Immature natural killer cell (primary cell): ENCODE results near the gene IGSF21. TPM values are rescaled to one million over a fixed set of nuclear protein-coding genes. Genes with fewer than 3 reads are reported as not detected.
"Not testable (repeated sequence)": the region's sequence is repeated elsewhere in the genome, so short reads cannot be mapped to it uniquely, and the experiment has no call there.

Experiments
- DNase-seq, 3 donors: peaks; one replicate each; pipeline ENCODE4 v3.0.0; 2022; ENCODE audit warnings: mixed read lengths in 1 of 3
- H3K27ac Mint-ChIP-seq, 6 donors: one replicate each; pipeline ENCODE4 v1.8.0; 2020; ENCODE audit warnings: mixed read lengths in 6 of 6, mild to moderate bottlenecking in 5 of 6, inconsistent platforms in 4 of 6, moderate library complexity in 3 of 6
- H3K27me3 Mint-ChIP-seq, 3 donors: one replicate each; pipeline ENCODE4 v1.8.0; 2020 to 2021; ENCODE audit warnings: low read depth in 3 of 3, mild to moderate bottlenecking in 3 of 3, mixed read lengths in 3 of 3, moderate library complexity in 3 of 3, inconsistent platforms in 1 of 3
- H3K36me3 Mint-ChIP-seq, 3 donors: one replicate each; pipeline ENCODE4 v1.8.0; 2020; ENCODE audit warnings: mixed read lengths in 3 of 3, inconsistent platforms in 2 of 3, mild to moderate bottlenecking in 2 of 3
- H3K4me1 Mint-ChIP-seq, 2 donors: one replicate each; pipeline ENCODE4 v1.8.0; 2020; ENCODE audit warnings: inconsistent platforms in 2 of 2, mild to moderate bottlenecking in 2 of 2, mixed read lengths in 2 of 2, moderate library complexity in 1 of 2
- H3K4me3 Mint-ChIP-seq, 5 donors: one replicate each; pipeline ENCODE4 v1.8.0; 2020; ENCODE audit warnings: mild to moderate bottlenecking in 5 of 5, mixed read lengths in 5 of 5, inconsistent platforms in 3 of 5, moderate library complexity in 3 of 5
- H3K9me3 Mint-ChIP-seq, 6 donors: one replicate each; pipeline ENCODE4 v1.8.0; 2020; ENCODE audit warnings: mild to moderate bottlenecking in 6 of 6, mixed read lengths in 6 of 6, inconsistent platforms in 4 of 6, moderate library complexity in 3 of 6
- polyA plus RNA-seq, 3 donors: library from polyadenylated mRNA; unstranded; fragments of 300-500 nt; fragmentation: Illumina TruSeq; gene quantifications; one replicate each; pipeline ENCODE4 v1.2.3, GENCODE V29; 2021

Gene IGSF21
- polyA plus RNA-seq, 3 donors from 2014 or later, result not detected

DNA sequence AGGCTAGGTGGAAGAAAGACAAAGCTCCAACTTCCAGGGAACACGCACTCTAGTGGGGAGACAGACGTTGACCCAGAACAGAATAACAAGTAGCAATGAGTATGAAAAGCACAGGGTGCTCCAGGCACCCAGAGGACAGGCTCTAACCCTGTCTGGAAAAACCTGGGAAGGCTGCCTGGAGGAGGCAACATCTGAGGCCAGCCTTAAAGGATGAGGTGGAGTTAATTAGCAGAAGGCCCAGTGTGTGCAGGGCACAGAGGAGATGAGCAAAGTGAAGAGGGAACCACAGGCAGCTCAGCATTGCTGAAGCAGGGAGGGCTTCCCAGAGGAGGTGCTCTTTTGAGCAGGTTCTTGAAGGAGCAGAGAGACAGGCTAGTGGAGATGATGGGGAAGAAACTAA is 246.4 kb downstream of the IGSF21 start:
- Mint-ChIP-seq H3K4me3 (no peak overlapping the region), H3K36me3 (no peaks in the 10 kb centered on the region), H3K27me3 (peaks cover 5 to 18% (median 7%) of the 10 kb centered on the region in 3 donors), H3K27ac (no peak overlapping the region), H3K4me1 (no peaks in the 10 kb centered on the region), H3K9me3 (peaks cover 0 to 2% (median 0%) of the 10 kb centered on the region in 6 donors)
- no peak for DNase-seq

DNA sequence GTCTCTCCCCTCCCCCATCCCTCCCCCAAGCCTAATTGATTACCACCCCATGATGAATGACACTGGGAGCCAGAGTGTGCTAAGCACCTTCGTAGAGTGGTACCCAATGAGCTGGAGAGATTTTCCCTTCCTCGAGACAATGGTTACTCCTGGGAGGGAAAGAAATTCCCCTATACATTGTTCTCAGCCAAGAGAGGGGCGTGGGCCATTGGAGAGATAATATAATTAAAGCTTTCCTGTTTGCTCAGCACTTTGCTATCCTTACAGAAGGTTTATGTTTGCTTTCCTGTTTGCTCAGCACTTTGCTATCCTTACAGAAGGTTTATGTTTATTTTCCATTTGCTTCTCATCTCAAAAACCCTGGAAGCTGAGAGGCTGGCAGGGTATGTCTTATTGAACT is 247.0 kb downstream of the IGSF21 start:
- H3K4me3 Mint-ChIP-seq, result no peak overlapping the region
- no peak overlapping the region for H3K27ac Mint-ChIP-seq
- DNase-seq, result no peak
- no peaks in the 10 kb centered on the region for H3K4me1 Mint-ChIP-seq
- H3K9me3 Mint-ChIP-seq, result peaks cover 0 to 2% (median 0%) of the 10 kb centered on the region in 6 donors
- H3K27me3 Mint-ChIP-seq, result peaks cover 4 to 18% (median 7%) of the 10 kb centered on the region in 3 donors
- H3K36me3 Mint-ChIP-seq, result no peaks in the 10 kb centered on the region

- no peaks in the 10 kb centered on the region for H3K36me3 Mint-ChIP-seq
- H3K4me3 Mint-ChIP-seq, result no peak overlapping the region
- DNase-seq, result no peak
- H3K4me1 Mint-ChIP-seq, result no peaks in the 10 kb centered on the region
- no peak overlapping the region for H3K27ac Mint-ChIP-seq
- H3K27me3 Mint-ChIP-seq, result peaks cover 4 to 21% (median 7%) of the 10 kb centered on the region in 3 donors
- H3K9me3 Mint-ChIP-seq, result peaks cover 0 to 2% (median 0%) of the 10 kb centered on the region in 6 donors
These were observed 250.1 kb downstream of the IGSF21 start for GRCh38 chr1:18357622-18358230.

GRCh38 chr1:18358600-18358999 is 251.0 kb downstream of the IGSF21 start:
- no peaks in the 10 kb centered on the region for H3K36me3 Mint-ChIP-seq
- H3K27me3 Mint-ChIP-seq, result peaks cover 4 to 21% (median 11%) of the 10 kb centered on the region in 3 donors
- no peak overlapping the region for H3K27ac Mint-ChIP-seq
- H3K4me3 Mint-ChIP-seq, result no peak overlapping the region
- peaks cover 0 to 2% (median 0%) of the 10 kb centered on the region in 6 donors for H3K9me3 Mint-ChIP-seq
- H3K4me1 Mint-ChIP-seq, result no peaks in the 10 kb centered on the region
- DNase-seq, result no peak

DNA sequence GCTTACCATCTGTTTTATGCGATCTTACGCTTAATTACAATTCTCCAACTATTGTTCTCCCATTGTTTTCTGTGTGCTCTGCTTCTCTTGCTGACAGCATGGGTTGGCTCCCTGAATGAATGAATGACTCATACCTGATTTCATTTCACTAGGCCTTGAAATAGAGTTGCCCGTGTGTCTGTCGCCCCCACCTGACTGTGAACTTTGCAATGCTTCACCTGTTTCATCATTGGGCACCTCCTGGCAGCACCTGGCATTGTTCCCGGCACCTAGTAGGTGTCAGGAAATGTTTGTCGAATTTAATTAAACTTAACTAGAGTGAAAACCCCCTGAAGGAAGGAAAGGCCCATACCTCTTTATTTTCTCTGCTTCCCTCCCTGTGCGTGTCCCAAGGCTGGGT is 252.7 kb downstream of the IGSF21 start:
- Mint-ChIP-seq H3K36me3 (no peaks in the 10 kb centered on the region), H3K27me3 (peaks cover 3 to 16% (median 9%) of the 10 kb centered on the region in 3 donors), H3K4me3 (no peak overlapping the region), H3K4me1 (no peaks in the 10 kb centered on the region), H3K9me3 (no peaks in the 10 kb centered on the region), H3K27ac (no peak overlapping the region)
- DNase-seq, result no peak

GRCh38 chr1:18362150-18362549 is 254.6 kb downstream of the IGSF21 start:
- Mint-ChIP-seq H3K27ac (no peak overlapping the region), H3K4me3 (no peak overlapping the region), H3K4me1 (no peaks in the 10 kb centered on the region), H3K36me3 (no peaks in the 10 kb centered on the region), H3K9me3 (no peaks in the 10 kb centered on the region), H3K27me3 (peaks cover 7 to 19% (median 7%) of the 10 kb centered on the region in 3 donors)
- DNase-seq, result no peak

GRCh38 chr1:18363436-18363835 is 255.8 kb downstream of the IGSF21 start:
- H3K36me3 Mint-ChIP-seq, result no peaks in the 10 kb centered on the region
- no peaks in the 10 kb centered on the region for H3K4me1 Mint-ChIP-seq
- DNase-seq, result no peak
- no peaks in the 10 kb centered on the region for H3K9me3 Mint-ChIP-seq
- peaks cover 6 to 12% (median 7%) of the 10 kb centered on the region in 3 donors for H3K27me3 Mint-ChIP-seq
- no peak overlapping the region for H3K4me3 Mint-ChIP-seq
- no peak overlapping the region for H3K27ac Mint-ChIP-seq

- Mint-ChIP-seq H3K9me3 (no peaks in the 10 kb centered on the region), H3K4me3 (no peak overlapping the region), H3K27me3 (peaks cover 8 to 17% (median 9%) of the 10 kb centered on the region in 3 donors), H3K27ac (no peak overlapping the region), H3K36me3 (no peaks in the 10 kb centered on the region), H3K4me1 (no peaks in the 10 kb centered on the region)
- no peak for DNase-seq
These were observed 257.6 kb downstream of the IGSF21 start for GRCh38 chr1:18365099-18365705.

DNA sequence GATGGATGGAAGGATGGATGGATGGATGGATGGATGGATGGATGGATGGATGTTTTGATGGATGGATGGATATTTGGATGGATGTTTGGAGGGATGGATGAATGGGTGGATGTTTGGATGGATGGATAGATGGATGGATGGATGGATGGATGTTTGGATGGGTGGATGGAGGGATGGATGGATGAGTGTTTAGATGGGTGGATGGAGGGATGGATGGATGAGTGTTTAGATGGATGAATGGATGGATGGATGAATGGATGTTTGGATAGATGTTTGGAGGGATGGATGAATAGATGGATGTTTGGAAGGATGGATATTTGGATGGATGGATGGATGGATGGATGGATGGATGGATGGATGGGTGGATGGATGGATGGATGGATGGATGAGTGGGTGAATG is 264.9 kb downstream of the IGSF21 start:
- not testable (repeated sequence) for H3K27ac Mint-ChIP-seq, H3K36me3 Mint-ChIP-seq, H3K9me3 Mint-ChIP-seq, DNase-seq, H3K4me3 Mint-ChIP-seq, H3K4me1 Mint-ChIP-seq
- peaks cover 6 to 12% (median 11%) of the 10 kb centered on the region in 3 donors for H3K27me3 Mint-ChIP-seq

GRCh38 chr1:18373151-18373550 is 265.6 kb downstream of the IGSF21 start:
- DNase-seq, result no peak
- no peak overlapping the region for H3K27ac Mint-ChIP-seq
- H3K4me3 Mint-ChIP-seq, result no peak overlapping the region
- peaks cover 7 to 11% (median 11%) of the 10 kb centered on the region in 3 donors for H3K27me3 Mint-ChIP-seq
- H3K4me1 Mint-ChIP-seq, result no peaks in the 10 kb centered on the region
- peaks cover 0 to 4% (median 0%) of the 10 kb centered on the region in 3 donors for H3K36me3 Mint-ChIP-seq
- H3K9me3 Mint-ChIP-seq, result peaks cover 0 to 1% (median 0%) of the 10 kb centered on the region in 6 donors

DNA sequence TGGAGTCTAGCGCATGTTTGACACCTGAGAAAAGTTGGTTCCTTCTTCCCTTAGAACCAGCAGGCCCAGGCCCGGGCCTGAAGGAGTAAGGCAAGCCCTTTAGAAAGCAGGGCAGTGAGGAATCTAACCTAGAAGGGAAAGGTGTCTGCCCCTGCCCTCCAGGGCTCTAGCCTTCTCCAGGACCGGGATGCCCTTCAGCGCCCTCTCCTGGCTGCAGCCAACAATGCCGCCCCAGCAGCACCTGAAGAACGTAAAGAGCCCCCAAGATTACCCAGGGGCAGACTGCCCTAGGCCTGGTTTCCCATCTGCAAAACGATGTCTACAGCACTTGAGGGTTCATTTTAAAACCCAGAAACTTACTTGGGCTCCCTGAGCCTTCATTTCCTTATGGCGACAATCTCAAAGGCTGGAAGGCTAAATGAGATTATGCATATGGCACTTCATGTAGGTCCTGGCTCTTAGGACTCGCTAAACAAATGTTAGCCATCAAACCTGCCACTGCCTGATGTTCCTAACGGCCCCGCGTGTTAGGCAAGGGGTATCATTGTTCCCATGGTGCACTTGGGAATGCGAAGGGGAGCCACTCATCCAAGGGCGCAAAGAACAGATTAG is 266.4 kb downstream of the IGSF21 start:
- H3K9me3 Mint-ChIP-seq, result peaks cover 0 to 1% (median 0%) of the 10 kb centered on the region in 6 donors
- peaks cover 0 to 4% (median 0%) of the 10 kb centered on the region in 3 donors for H3K36me3 Mint-ChIP-seq
- no peak for DNase-seq
- peaks cover 7 to 13% (median 9%) of the 10 kb centered on the region in 3 donors for H3K27me3 Mint-ChIP-seq
- no peak overlapping the region for H3K27ac Mint-ChIP-seq
- no peaks in the 10 kb centered on the region for H3K4me1 Mint-ChIP-seq
- H3K4me3 Mint-ChIP-seq, result no peak overlapping the region

GRCh38 chr1:18376661-18377060 is 269.1 kb downstream of the IGSF21 start:
- peaks cover 0 to 4% (median 0%) of the 10 kb centered on the region in 3 donors for H3K36me3 Mint-ChIP-seq

DNA sequence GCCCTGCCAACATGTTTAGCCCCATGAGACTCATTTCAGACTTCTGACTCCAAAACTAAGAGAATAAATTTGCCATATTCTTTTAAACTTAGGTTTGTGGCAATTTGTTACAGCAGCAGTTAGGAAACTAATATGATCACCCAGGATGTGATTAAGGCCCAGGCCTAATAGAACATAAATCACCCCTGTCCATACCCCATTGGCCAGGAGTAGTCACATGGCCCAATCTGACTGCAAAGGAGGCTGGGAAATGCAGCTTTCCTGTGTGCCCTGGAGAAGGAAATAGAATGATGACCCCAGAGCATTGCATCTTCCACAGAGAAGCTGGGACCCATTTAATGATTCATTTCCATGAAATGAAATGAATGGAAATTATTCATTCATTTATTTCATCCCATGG is 272.7 kb downstream of the IGSF21 start:
- Mint-ChIP-seq H3K27me3 (peaks cover 2 to 13% (median 10%) of the 10 kb centered on the region in 3 donors), H3K27ac (no peak overlapping the region), H3K4me3 (no peak overlapping the region), H3K36me3 (no peaks in the 10 kb centered on the region), H3K9me3 (no peaks in the 10 kb centered on the region), H3K4me1 (no peaks in the 10 kb centered on the region)
- DNase-seq, result no peak

More at GRCh38 chr1:18376661-18377060, 269.1 kb downstream of the IGSF21 start:
- Mint-ChIP-seq H3K4me1 (no peaks in the 10 kb centered on the region), H3K4me3 (no peak overlapping the region), H3K27me3 (peaks cover 7 to 9% (median 9%) of the 10 kb centered on the region in 3 donors), H3K27ac (no peak overlapping the region), H3K9me3 (peaks cover 0 to 1% (median 0%) of the 10 kb centered on the region in 6 donors)
- no peak for DNase-seq

DNA sequence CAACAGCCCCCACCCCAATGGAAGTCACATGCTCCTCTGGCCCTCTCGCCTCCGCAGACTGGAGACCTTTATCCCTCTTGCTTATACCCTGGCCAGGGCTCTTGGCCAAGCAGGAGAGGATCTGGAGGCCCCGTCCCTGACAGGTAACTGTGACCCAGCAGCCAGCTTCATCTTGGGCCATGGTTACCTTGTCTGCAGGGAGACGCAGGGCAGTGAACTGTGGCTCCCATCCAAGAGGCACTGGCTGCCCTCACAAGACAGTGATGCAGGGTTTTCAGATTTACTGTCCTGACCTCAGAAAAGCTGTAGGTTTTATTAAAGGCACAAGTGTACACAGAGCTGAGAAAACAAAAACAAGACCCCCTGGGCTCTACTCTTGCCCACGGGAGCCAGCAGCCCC is 276.5 kb downstream of the IGSF21 start:
- H3K27me3 Mint-ChIP-seq, result peaks cover 6 to 14% (median 6%) of the 10 kb centered on the region in 3 donors
- H3K4me3 Mint-ChIP-seq, result no peak overlapping the region
- no peak for DNase-seq
- H3K9me3 Mint-ChIP-seq, result no peaks in the 10 kb centered on the region
- H3K4me1 Mint-ChIP-seq, result no peaks in the 10 kb centered on the region
- H3K36me3 Mint-ChIP-seq, result no peaks in the 10 kb centered on the region
- H3K27ac Mint-ChIP-seq, result no peak overlapping the region
